ENCODE measurements around the gene ZDHHC17.
"Not testable (repeated sequence)": the region's sequence is repeated elsewhere in the genome, so short reads cannot be mapped to it uniquely, and the experiment has no call there.

Gene ZDHHC17, protein sequence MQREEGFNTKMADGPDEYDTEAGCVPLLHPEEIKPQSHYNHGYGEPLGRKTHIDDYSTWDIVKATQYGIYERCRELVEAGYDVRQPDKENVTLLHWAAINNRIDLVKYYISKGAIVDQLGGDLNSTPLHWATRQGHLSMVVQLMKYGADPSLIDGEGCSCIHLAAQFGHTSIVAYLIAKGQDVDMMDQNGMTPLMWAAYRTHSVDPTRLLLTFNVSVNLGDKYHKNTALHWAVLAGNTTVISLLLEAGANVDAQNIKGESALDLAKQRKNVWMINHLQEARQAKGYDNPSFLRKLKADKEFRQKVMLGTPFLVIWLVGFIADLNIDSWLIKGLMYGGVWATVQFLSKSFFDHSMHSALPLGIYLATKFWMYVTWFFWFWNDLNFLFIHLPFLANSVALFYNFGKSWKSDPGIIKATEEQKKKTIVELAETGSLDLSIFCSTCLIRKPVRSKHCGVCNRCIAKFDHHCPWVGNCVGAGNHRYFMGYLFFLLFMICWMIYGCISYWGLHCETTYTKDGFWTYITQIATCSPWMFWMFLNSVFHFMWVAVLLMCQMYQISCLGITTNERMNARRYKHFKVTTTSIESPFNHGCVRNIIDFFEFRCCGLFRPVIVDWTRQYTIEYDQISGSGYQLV

GRCh38 chr12:76763746-76764675, at the start of gene ZDHHC17:
ZDHHC17 (plus strand) TSS chr12:76764115; CDS start chr12:76764237, 122 bp downstream.
- peak; percentile 95 for DNase-seq

DNA sequence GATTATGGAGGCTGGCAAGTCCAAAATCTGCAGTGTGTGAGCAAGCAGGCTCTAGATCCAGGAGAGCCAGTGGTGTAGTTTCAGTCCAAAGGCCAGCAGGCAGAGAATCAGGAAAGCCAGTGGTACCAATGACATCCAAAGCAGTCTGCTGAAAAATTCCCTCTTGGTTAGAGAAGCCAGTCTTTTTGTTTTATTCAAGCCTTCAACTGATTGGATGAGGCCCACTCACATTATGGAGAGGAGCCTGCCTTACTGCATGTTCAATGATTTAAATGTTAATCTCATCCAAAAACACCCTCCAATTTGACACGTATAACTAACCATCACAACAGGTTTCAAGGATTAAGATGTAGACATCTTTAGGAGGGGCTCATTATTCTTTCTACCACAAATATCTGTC, 49.5 kb upstream of the ZDHHC17 start:
- no peak for DNase-seq

DNA sequence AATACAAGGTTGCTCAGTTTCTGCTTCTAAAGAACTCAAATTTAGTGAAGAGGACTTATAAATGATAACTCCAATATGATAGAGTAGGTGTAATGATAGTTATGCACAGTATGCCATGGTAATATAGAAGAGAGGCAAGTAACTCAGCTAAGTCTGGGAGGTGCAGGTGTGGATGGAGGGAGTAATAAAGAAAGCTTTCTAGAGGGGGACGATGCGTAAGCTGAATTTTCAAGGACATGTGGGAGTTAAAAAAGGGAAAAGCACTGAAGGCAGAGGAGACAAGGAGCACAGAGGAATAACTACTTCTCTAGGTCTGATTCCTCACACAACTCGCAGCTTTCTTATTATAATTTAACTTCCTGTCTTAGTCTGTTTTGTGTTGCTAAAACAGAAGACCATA, 49.1 kb upstream of the ZDHHC17 start:
- DNase-seq: no peak

DNA sequence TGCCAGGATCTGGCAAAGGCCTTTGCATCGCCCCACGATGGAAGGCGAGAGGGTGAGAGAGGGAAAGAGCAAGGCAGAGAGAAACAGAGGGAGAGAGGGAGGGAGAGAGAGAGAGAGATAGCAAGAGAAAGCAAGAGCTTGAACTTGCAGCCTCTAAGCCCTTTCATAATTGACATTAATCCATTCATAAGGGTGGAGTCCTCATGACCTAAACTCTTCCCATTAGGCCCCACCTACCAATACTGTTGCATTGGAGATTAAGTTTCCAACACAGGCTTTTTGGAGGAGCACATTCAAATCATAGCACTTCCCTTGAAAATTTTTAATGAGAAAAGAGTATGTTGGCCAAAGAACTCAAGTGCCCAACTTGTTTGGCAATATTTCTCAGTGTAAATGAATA, 48.6 kb upstream of the ZDHHC17 start:
- no peak for DNase-seq

DNA sequence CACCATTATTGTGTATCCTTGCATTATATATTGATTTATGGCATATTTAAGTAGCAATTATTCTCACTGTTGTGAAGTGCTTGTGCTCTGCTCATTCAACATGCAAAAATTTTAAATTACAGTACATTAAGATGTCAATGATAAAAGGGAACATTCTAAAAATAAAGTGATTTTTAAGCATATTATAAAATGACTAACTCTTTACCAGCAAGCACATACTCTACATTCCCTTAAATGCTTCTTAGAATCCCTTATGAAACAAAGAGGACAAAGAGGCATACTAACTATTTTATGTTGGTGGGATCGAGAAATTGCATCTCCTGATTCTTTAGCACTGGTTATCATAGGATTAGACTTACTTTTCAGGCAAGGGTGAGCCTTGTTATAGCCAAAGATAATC, 46.6 kb upstream of the ZDHHC17 start:
- DNase-seq: no peak

- no peak for DNase-seq
Observed at GRCh38 chr12:76719171-76720041, 44.5 kb upstream of the ZDHHC17 start.

DNA sequence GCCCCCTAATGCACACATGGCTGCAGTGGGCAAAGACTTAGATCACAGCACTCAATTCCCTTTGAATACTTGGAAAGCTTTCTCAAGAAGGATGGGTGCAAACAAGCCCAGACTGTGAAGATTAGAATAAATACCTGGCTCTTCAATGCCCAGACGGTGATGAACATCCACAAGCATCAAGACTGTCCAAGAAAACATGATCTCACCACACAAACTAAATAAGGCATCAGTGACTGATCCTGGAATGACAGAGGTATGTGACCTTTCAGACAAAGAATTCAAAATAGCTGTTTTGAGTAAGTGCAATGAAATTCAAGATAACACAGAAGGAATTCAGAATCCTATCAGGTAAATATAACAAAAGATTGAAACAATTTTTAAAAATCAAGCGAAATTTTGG, 43.8 kb upstream of the ZDHHC17 start:
- no peak for DNase-seq

DNA sequence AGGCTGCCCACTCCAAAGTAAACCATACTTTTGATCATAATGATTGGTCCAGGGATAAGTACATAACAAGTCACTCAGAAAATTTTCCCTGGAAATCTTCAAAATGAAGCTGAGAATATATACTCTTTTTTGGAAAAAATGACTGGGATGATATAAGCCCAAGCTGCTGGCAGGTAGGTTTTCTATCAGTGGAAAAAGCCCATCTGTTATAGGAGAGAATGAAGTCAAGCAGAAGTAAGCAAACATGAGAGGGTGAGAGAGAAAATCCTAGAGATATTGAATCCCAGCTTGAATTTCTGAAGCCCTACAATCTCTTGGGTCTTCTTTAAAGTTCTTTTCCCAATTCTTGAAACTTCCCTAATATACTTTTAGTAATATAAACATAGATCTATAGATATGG, 37.3 kb upstream of the ZDHHC17 start:
- no peak for DNase-seq

DNA sequence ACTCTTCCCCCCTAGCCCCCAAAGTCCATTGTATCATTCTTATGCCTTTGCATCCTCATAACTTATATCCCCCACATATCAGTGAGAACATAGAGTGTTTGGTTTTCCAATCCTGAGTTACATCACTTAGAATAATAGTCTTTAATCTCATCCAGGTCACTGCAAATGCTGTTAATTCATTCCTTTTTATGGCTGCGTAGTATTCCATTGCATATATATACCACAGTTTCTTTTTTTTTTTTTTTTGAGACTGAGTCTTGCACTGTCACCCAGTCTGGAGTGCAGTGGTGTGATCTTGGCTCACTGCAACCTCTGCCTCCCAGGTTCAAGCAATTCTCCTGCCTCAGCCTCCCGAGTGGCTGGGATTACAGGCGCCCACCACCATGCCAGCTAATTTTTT, 31.7 kb upstream of the ZDHHC17 start:
- not testable (repeated sequence) for DNase-seq

DNA sequence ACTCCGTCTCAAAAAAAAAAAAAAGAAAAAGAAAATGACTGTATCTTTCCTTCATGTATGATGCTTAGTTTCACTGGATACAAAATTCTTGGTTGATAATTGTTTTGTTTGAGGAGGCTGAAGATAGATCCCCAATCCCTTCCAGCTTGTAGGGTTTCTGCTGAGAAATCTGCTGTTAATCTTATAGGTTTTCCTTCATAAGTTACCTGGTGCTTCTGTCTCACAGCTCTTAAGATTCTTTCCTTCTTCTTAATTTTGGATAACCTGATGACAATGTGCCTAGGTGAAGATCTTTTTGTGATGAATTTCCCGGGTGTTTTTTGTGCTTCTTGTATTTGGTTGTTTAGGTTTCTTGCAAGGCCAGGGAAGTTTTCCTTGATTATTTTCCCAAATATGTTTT, 26.2 kb upstream of the ZDHHC17 start:
- DNase-seq: not testable (repeated sequence)

- DNase-seq: no peak
Observed at GRCh38 chr12:76738824-76739579, 24.9 kb upstream of the ZDHHC17 start.

DNA sequence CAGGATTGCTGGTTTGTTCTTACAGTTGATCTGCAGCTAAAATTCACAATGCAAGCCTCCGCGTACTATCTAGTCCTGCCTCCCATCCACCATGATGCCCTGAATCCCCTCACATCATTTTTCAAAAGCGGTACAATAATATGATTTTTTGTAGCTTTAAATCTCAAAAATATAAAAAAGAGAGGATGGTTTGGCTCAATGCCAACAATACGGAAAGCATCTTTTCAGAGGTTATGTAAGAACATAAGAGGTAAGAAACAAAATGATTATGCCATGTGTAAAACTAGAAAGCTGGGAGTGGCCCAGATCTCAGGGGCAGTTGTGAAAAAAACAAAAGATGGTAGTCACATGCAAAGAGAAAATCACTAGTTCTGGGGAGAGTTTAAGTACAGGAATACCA, 24.0 kb upstream of the ZDHHC17 start:
- DNase-seq: no peak

DNA sequence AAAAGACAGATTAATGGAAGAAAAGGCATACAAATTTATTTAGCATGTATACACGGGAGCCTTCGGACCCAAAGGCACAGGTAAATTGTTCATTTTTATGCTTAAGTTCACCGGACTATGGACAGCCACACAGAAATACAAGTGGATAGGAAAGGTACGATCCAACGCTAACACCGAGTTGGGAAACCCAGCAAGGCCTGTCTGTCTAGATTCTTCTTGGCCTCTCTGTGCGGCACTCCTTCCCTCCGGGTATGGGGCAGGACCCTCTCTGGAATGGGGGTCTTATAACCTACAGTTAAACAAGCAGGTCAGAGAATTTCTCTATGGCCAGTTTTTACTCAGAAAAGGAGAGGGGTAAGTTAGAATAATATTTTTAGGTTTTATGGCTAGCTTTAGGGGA, 23.4 kb upstream of the ZDHHC17 start:
- no peak for DNase-seq

DNA sequence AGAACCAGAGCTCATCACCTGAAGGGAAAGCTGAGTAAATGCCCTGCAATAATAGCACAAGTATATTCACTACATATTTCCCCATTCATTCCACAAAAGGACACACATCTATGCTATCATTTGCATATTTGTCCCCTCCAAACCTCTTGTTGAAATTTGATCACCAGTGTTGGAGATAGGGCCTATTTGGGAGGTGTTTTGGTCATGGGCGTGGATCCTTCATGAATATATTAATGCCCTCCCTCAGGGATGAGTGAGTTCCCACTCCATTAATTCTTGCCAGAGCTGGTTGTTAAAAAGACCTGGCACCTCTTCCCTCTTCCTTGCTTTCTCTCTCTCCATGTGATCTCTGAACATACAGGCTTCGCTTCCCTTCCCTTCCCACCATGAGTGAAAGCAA, 18.6 kb upstream of the ZDHHC17 start:
- no peak for DNase-seq

- DNase-seq: no peak
Observed at GRCh38 chr12:76746516-76746915, 17.4 kb upstream of the ZDHHC17 start.

DNA sequence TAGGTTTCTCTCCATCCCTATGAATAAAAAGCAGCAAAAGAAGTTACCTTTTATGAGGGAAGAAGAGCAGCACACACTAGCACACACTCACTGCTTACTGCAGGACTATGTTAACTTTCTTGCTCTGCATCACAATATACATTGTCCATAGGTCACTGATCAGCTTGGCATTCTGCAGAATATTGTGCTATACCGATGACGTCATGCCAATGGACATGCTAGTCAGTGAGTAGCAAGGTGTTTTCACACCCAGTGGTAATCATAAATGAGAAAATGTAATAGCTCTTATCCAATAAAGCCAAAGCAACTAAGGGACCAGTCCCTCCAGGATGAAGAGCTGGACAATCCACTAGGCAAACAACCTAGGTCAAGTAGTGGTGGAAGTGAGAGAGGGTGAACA, 16.7 kb upstream of the ZDHHC17 start:
- DNase-seq: no peak

DNA sequence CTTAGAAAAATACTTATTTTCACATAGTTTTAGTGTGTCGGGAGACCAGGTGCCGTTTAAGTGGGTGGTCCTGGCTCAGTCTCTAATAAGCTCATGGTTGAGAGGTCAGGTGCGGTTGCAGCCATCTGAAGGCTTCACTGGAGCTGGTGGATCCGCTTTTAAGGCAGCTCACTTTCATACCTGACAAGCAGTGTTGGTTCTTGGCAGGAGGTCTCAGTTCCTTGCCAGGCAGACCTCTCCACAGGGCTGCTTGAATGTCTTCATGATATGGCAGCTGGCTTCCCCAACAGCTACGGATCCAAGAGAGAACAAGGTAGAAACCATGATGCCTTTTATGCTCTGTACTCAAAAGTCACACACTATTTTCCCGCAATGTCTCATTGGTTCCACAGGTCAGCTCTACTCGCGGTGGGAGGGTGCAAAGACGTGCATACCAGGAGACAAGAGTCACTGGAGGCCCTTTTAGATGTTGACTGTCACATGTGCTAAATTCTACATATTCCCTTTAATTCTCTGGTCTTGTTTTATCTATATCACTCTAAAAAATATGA, 8.0 kb upstream of the ZDHHC17 start:
- DNase-seq: no peak

DNA sequence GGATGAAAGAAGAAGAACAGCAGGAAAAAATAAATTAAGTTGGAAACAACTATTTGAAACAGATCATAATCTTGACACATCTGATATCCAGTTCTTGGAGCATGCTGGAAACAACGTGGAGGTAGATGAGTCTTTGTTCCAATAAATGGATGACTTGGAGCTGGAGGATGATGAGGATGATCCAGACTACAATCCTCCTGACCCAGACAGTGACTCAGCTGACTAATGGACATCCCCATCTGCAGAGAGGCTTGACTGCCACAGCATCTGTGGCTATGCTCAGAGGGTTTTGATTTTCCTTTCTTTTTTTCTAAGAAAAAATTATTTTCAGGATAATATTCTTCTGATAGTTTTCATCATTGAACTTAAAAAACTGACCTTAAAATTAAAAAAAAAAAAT, 6.2 kb upstream of the ZDHHC17 start:
- no peak for DNase-seq

DNA sequence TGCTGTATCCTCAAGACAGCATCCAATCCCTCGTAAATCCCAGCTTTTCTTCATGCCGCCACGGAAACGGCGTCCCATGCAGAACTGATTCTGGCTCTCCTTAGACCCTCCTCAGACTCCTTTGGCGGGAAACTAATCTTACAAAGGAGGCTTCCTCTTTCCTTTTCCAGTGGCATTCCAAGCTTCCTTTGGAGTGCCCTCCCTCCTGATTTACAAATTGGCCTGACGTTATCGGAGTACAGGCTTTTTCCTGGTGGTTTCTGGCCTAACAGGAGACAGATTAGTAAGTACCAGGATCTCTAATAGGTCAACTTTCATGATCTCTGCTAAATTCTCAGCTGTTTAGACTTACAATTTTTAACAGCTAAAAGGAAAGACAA, 1.3 kb upstream of the ZDHHC17 start:
- no peak for DNase-seq

GRCh38 chr12:76764856-76765255, 941 bp downstream of the ZDHHC17 start:
- peak; percentile 9 for DNase-seq

- DNase-seq: peak; percentile 10
Observed at GRCh38 chr12:76765598-76765997, 1.7 kb downstream of the ZDHHC17 start.
